ENCODE data around the gene SLC6A1.

DNA sequence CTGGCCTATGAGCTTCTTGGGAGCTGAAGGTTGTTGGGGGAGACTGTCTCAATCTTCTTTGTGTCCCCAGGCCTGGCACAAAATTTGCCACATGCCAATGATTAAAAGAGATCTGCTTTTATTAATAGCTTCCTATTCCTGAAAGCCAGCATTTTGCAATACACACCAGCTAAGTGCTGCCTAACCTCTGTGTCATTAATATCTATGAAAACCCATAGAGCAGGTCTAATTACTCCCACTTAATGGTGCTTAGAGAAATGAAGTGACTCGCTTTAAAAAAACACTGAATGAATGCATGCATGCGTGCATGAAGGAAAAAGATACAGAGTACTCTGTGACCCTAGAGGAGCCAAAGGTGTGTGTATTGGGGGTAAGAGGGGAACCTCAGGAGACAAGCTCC is 55.0 kb downstream of the SLC6A1 start:
- TF ChIP-seq, protein P1, sequence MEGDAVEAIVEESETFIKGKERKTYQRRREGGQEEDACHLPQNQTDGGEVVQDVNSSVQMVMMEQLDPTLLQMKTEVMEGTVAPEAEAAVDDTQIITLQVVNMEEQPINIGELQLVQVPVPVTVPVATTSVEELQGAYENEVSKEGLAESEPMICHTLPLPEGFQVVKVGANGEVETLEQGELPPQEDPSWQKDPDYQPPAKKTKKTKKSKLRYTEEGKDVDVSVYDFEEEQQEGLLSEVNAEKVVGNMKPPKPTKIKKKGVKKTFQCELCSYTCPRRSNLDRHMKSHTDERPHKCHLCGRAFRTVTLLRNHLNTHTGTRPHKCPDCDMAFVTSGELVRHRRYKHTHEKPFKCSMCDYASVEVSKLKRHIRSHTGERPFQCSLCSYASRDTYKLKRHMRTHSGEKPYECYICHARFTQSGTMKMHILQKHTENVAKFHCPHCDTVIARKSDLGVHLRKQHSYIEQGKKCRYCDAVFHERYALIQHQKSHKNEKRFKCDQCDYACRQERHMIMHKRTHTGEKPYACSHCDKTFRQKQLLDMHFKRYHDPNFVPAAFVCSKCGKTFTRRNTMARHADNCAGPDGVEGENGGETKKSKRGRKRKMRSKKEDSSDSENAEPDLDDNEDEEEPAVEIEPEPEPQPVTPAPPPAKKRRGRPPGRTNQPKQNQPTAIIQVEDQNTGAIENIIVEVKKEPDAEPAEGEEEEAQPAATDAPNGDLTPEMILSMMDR (IDR thresholded peaks at IDR 0.05), result no peak
- TF ChIP-seq POLR2A (IDR thresholded peaks at IDR 0.05), result no peak
